Pancreas (tissue), 10 donors: ENCODE results near the gene UBE2J2. TPM values are rescaled to one million over a fixed set of nuclear protein-coding genes. Genes with fewer than 3 reads are reported as not detected.

Source experiments
- ATAC-seq, 4 donors: fragments of 200-7000 bp; cut with Tn5 transposase; one replicate each; pipeline versions ENCODE4 v1.8.0 to v1.9.1; 2020; ENCODE audit warnings: mild to moderate bottlenecking in 4 of 4, moderate library complexity in 4 of 4
- DNase-seq, 6 donors: peaks; one replicate each; pipeline ENCODE4 v3.0.0-alpha.2; 2020
- FAIRE-seq: peaks from 2 replicates; lab custom pipeline; 2012; peaks lifted over from hg19 to GRCh38; lab: Jason Lieb, UNC
- H3K27ac ChIP-seq, 4 donors: fragments of 200-600 bp; sonication (generic); 1 replicate in 3 of 4; 2 replicates in 1 of 4; pipeline versions ENCODE4 v1.5.0 to v1.8.0; 2020
- H3K27me3 ChIP-seq, 4 donors: fragments of 200-600 bp; one replicate each; pipeline ENCODE4 v1.8.0; 2021
- H3K36me3 ChIP-seq, 3 donors: fragments of 200-600 bp; sonication (generic) in 1 of 3; one replicate each; pipeline versions ENCODE4 v1.5.0 to v1.8.0; 2020 to 2021
- H3K4me1 ChIP-seq, 3 donors: fragments of 200-600 bp; one replicate each; pipeline ENCODE4 v1.8.0; 2021
- H3K4me3 ChIP-seq, 4 donors: fragments of 200-600 bp; sonication (generic) in 2 of 4; one replicate each; pipeline versions ENCODE4 v1.5.0 to v1.8.0; 2020 to 2021
- H3K9me3 ChIP-seq, 4 donors: fragments of 200-600 bp; one replicate each; pipeline ENCODE4 v1.8.0; 2021
- CTCF ChIP-seq, 4 donors: fragments of 200-600 bp; sonication (generic) in 3 of 4; IDR thresholded peaks; one replicate each; pipeline versions ENCODE4 v1.5.0 to v1.8.0; 2021; ENCODE audit warnings: antibody characterized with exemption in 4 of 4
- WGBS, 2 donors: extraction: QIAGEN DNeasy Blood & Tissue Kit; methylation state at CpG; one replicate each; pipeline ENCODE4 v1.1.7; 2013; 5-methylcytosine and 5-hydroxymethylcytosine counted together
- intact Hi-C, 3 donors: fragments of 100-400 bp; cut with DNase I; formaldehyde crosslinking; loops; one replicate each; pipeline versions ENCODE4 v1.11.1 to v1.14.2; 2022
- polyA plus RNA-seq, 2 donors: library from polyadenylated mRNA; stranded (reverse); fragments of 200-250 nt; gene quantifications; one replicate each; pipeline ENCODE4 v1.2.3, GENCODE V29; 2013
- total RNA-seq, 6 donors: library from RNA; stranded (reverse); fragmentation: NEBNext Ultra II Directional in 4 of 6; extraction: Animal tissue kit (Norgen Biotek cat#: 25700) in 4 of 6; gene quantifications; one replicate each; pipeline versions ENCODE4 v1.2.1 to v1.2.4, GENCODE V29; 2021 to 2023
- donor health status: healthy with polysubstance abuse.
- donor health status: DM: no; HTN: no; CAD: no; lungs with moderate emphysema.
- donor health status: DM: no; HTN: no; CAD: no.
- donor health status: control.
- donor health status: control.
- donor health status: Bipolar disorder and iron deficiency.
- donor health status: DM: yes; HTN: yes; CAD: no.
- donor health status: DM: no; HTN: no; CAD: no.
- donor health status: DM: no; HTN: no; CAD: no.
- donor health status: DM: yes; HTN: yes; CAD: no.

The UBE2J2 gene
- total and polyA plus RNA-seq, 8 donors, result 20.8 to 44.5 (median 22.7) TPM

GRCh38 chr1:1296070-1297061 lies 22.7 kb upstream of the UBE2J2 start:
- TF ChIP-seq CTCF (IDR thresholded peaks at IDR 0.05), result no peak

GRCh38 chr1:1295154-1295923 lies 21.7 kb upstream of the UBE2J2 start:
- intact Hi-C loops, result loop anchor here in 2 of 3 donors (10.0 kb wide), 2 partner anchors 171 to 261 kb away; no protein-coding TSS in a partner anchor
- Histone ChIP-seq H3K27me3 (no peaks in the 10 kb centered on the region), H3K9me3 (no peaks in the 10 kb centered on the region), H3K36me3 (no peaks in the 10 kb centered on the region), H3K4me1 (no peaks in the 10 kb centered on the region), H3K4me3 (no peak overlapping the region), H3K27ac (no peak overlapping the region)
- no peak for TF ChIP-seq CTCF (IDR thresholded peaks at IDR 0.05)
- FAIRE-seq (no peak), ATAC-seq (no peak), DNase-seq (peak in 2 of 6 donors; percentile 36 to 70)
- WGBS, 2 donors, result 96 to 97% methylated on average over 33 to 35 of the region's 35 CpGs

More at GRCh38 chr1:1296070-1297061, 22.7 kb upstream of the UBE2J2 start:
- H3K27me3 ChIP-seq, result no peaks in the 10 kb centered on the region
- 93 to 94% methylated on average over 53 to 61 of the region's 62 CpGs for WGBS, 2 donors
- H3K4me1 ChIP-seq, result no peaks in the 10 kb centered on the region
- no peak overlapping the region for H3K4me3 ChIP-seq
- H3K27ac ChIP-seq, result no peak overlapping the region
- DNase-seq (peak in 2 of 6 donors; percentile 40 to 65), ATAC-seq (no peak), FAIRE-seq (no peak)
- H3K36me3 ChIP-seq, result no peaks in the 10 kb centered on the region
- H3K9me3 ChIP-seq, result no peaks in the 10 kb centered on the region
- intact Hi-C loops, result loop anchor here in 2 of 3 donors (10.0 kb wide), 2 partner anchors 172 to 262 kb away; no protein-coding TSS in a partner anchor

- intact Hi-C loops, result loop anchor here (5.0 to 10.0 kb wide), 3 partner anchors 170 to 260 kb away; no protein-coding TSS in a partner anchor
- H3K9me3 ChIP-seq, result no peaks in the 10 kb centered on the region
- FAIRE-seq (no peak), DNase-seq (peak in 3 of 6 donors; percentile 34 to 81 (median 58)), ATAC-seq (no peak)
- WGBS, 2 donors, result 85 to 89% methylated on average over 56 to 58 of the region's 58 CpGs
- no peak overlapping the region for H3K27ac ChIP-seq
- no peaks in the 10 kb centered on the region for H3K36me3 ChIP-seq
- TF ChIP-seq CTCF (IDR thresholded peaks at IDR 0.05), result no peak
- H3K4me1 ChIP-seq, result no peaks in the 10 kb centered on the region
- H3K4me3 ChIP-seq, result no peak overlapping the region
- no peaks in the 10 kb centered on the region for H3K27me3 ChIP-seq
Observed at GRCh38 chr1:1294250-1294890, 20.7 kb upstream of the UBE2J2 start.

- ATAC-seq (peak in 1 of 4 donors; percentile 51), FAIRE-seq (no peak), DNase-seq (peak in 3 of 6 donors; percentile 50 to 75 (median 62))
- H3K9me3 ChIP-seq, result no peaks in the 10 kb centered on the region
- intact Hi-C loops, result loop anchor here (5.0 to 10.0 kb wide), 3 partner anchors 169 to 259 kb away; no protein-coding TSS in a partner anchor
- no peaks in the 10 kb centered on the region for H3K36me3 ChIP-seq
- TF ChIP-seq CTCF (IDR thresholded peaks at IDR 0.05), result no peak
- H3K27ac ChIP-seq, result no peak overlapping the region
- 82 to 83% methylated on average over 65 to 94 of the region's 94 CpGs for whole genome bisulfite sequencing, 2 donors
- no peak overlapping the region for H3K4me3 ChIP-seq
- H3K4me1 ChIP-seq, result no peaks in the 10 kb centered on the region
- H3K27me3 ChIP-seq, result no peaks in the 10 kb centered on the region
Observed at GRCh38 chr1:1293263-1294249, 19.9 kb upstream of the UBE2J2 start.
